ENCODE results near the gene DHX32. TPM values are rescaled to one million over a fixed set of nuclear protein-coding genes. Genes with fewer than 3 reads are reported as not detected.

Gene DHX32
- total RNA-seq, 1 experiment from 2014 or later = not detected

DNA sequence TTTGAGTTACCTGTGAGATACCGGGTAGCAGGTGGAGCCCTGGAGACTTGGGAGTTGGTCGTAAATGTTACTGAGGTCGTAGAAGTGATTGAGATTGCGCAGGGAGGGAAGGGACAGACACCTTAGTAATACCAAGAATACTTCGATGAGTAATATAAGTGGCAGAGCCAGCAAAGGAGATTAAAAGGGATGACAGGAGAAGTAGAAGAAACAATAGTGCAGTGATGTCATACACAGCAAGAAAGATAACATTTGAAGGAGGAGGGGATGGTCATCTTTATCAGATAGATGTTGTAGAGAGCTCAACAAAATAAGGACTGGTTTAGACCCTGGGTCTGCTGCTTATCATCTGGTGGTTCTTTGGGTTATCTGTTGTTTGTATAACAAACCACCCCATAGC is 52.8 kb downstream of the DHX32 start:
- Histone ChIP-seq H3K9ac (ENCODE audit: low read length) (no peak overlapping the region), H2AFZ (ENCODE audit: low read length) (no peak overlapping the region), H3K27me3 (ENCODE audit: low read length) (no peaks in the 10 kb centered on the region), H3K4me2 (ENCODE audit: low read depth, low read length, poor library complexity, severe bottlenecking) (no peak overlapping the region), H3K4me1 (ENCODE audit: low read length) (peaks cover 19% of the 10 kb centered on the region), H3K36me3 (ENCODE audit: insufficient read depth, low read length) (peaks cover 66% of the 10 kb centered on the region), H3K27ac (ENCODE audit: low read length) (no peak overlapping the region), H3K79me2 (ENCODE audit: low read length) (peaks cover 78% of the 10 kb centered on the region), H4K20me1 (ENCODE audit: insufficient read depth, low read depth, low read length) (peaks cover 18% of the 10 kb centered on the region), H3K4me3 (ENCODE audit: low read length) (no peak overlapping the region), H3K9me3 (ENCODE audit: low read length) (no peaks in the 10 kb centered on the region), H3K9me2 (replicated peaks; ENCODE audit: insufficient read depth, low read length) (no peaks in the 10 kb centered on the region)
- no peak for DNase-seq

DNA sequence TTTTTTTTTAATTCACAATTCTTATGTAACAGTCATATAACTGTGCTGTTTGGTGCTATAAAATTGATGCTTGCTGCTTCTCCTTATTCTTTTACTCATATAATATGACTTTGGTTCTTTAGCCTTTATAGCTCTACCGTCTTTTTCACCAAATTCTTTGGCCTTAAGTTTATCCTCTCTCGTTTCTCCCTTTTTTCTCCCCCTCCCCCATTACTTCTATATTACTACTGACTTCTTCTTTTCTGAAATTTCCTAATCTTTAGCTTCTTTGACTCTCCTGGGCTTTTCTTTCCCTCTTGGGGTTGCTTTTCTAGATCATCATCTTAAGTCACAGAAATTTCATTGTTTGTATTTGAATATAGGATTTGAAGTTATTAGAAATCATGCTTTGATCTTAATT is 54.0 kb downstream of the DHX32 start:
- H3K79me2 ChIP-seq (ENCODE audit: low read length) = peaks cover 75% of the 10 kb centered on the region
- H3K9me2 ChIP-seq (replicated peaks; ENCODE audit: insufficient read depth, low read length) = no peaks in the 10 kb centered on the region
- no peak overlapping the region for H3K27ac ChIP-seq (ENCODE audit: low read length)
- no peaks in the 10 kb centered on the region for H3K9me3 ChIP-seq (ENCODE audit: low read length)
- H3K36me3 ChIP-seq (ENCODE audit: insufficient read depth, low read length) = peaks cover 56% of the 10 kb centered on the region
- H3K4me1 ChIP-seq (ENCODE audit: low read length) = peaks cover 20% of the 10 kb centered on the region
- H3K9ac ChIP-seq (ENCODE audit: low read length) = no peak overlapping the region
- H4K20me1 ChIP-seq (ENCODE audit: insufficient read depth, low read depth, low read length) = peaks cover 18% of the 10 kb centered on the region
- DNase-seq = no peak
- no peak overlapping the region for H3K4me3 ChIP-seq (ENCODE audit: low read length)
- no peaks in the 10 kb centered on the region for H3K27me3 ChIP-seq (ENCODE audit: low read length)
- no peak overlapping the region for H2AFZ ChIP-seq (ENCODE audit: low read length)
- H3K4me2 ChIP-seq (ENCODE audit: low read depth, low read length, poor library complexity, severe bottlenecking) = no peak overlapping the region

DNA sequence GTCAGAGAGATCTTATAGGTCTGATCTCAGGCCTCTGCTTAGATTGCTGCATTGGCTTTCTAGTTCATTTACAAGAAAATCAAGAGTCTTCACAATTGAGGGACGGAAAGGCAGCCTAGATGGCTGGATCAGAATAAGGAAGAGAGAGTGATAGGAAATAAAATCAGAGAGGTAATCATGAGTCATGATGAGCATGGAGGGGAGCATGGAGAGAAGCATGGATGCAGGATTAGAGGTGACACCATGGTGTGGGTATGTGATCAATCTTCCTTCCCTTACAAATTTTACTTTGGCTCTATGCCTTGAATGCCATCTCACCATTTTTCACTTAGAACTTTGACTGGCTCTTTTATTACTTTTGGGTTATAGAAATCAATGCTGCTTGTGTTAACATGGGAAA is 56.4 kb downstream of the DHX32 start:
- H3K4me2 ChIP-seq (ENCODE audit: low read depth, low read length, poor library complexity, severe bottlenecking) = peak overlapping the region; percentile 98
- H3K36me3 ChIP-seq (ENCODE audit: insufficient read depth, low read length) = peaks cover 36% of the 10 kb centered on the region
- peak overlapping the region; percentile 80 for H3K4me3 ChIP-seq (ENCODE audit: low read length)
- no peak overlapping the region for H2AFZ ChIP-seq (ENCODE audit: low read length)
- no peaks in the 10 kb centered on the region for H3K9me2 ChIP-seq (replicated peaks; ENCODE audit: insufficient read depth, low read length)
- peaks cover 36% of the 10 kb centered on the region for H3K4me1 ChIP-seq (ENCODE audit: low read length)
- peak overlapping the region; percentile 83 for H3K9ac ChIP-seq (ENCODE audit: low read length)
- no peaks in the 10 kb centered on the region for H3K27me3 ChIP-seq (ENCODE audit: low read length)
- no peak overlapping the region for H3K27ac ChIP-seq (ENCODE audit: low read length)
- DNase-seq = no peak
- H4K20me1 ChIP-seq (ENCODE audit: insufficient read depth, low read depth, low read length) = peaks cover 12% of the 10 kb centered on the region
- peaks cover 63% of the 10 kb centered on the region for H3K79me2 ChIP-seq (ENCODE audit: low read length)
- H3K9me3 ChIP-seq (ENCODE audit: low read length) = no peaks in the 10 kb centered on the region

DNA sequence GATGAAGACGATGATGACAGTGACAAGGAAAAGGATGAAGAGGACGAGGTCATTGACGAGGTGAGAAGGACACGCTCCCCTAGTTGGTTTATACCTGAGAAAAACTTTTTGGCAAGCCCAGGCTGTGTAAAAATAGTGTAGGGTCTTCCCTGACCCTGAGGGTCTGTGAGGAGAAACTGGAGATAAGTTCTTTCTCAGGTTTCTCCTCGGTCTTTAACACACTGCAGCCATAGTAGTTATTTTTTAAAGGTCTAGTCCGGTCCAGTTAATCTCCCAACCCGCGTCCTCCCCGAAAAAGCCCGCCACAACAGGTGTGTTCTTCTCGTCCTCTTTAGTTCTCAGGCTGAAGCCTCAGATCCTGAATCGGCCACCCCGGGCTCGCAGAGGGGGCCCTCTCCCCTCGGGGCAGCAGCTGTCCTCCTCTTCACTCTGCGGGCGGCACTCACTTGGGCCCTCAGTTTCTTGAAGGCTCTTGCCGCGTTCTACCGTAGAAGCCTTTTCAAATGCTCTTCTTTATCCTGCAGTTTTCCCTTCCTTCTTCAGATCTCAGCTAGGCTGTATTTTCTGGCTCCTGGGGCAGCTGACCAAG is 57.3 kb downstream of the DHX32 start:
- peaks cover 9% of the 10 kb centered on the region for H4K20me1 ChIP-seq (ENCODE audit: insufficient read depth, low read depth, low read length)
- peak overlapping the region; percentile 7; the same call in 1 of the 2 replicates for H3K27ac ChIP-seq (ENCODE audit: low read length)
- peak overlapping the region; percentile 98 for H3K4me2 ChIP-seq (ENCODE audit: low read depth, low read length, poor library complexity, severe bottlenecking)
- H2AFZ ChIP-seq (ENCODE audit: low read length) = peak overlapping the region; percentile 95; the same call in 1 of the 2 replicates
- H3K27me3 ChIP-seq (ENCODE audit: low read length) = no peaks in the 10 kb centered on the region
- DNase-seq = peak; percentile 52
- H3K36me3 ChIP-seq (ENCODE audit: insufficient read depth, low read length) = peaks cover 26% of the 10 kb centered on the region; the same call in 1 of the 2 replicates
- peaks cover 54% of the 10 kb centered on the region for H3K79me2 ChIP-seq (ENCODE audit: low read length)
- no peaks in the 10 kb centered on the region for H3K9me3 ChIP-seq (ENCODE audit: low read length)
- peaks cover 36% of the 10 kb centered on the region for H3K4me1 ChIP-seq (ENCODE audit: low read length)
- peak overlapping the region; percentile 83 for H3K9ac ChIP-seq (ENCODE audit: low read length)
- peak overlapping the region; percentile 80 for H3K4me3 ChIP-seq (ENCODE audit: low read length)
- no peaks in the 10 kb centered on the region for H3K9me2 ChIP-seq (replicated peaks; ENCODE audit: insufficient read depth, low read length)

DNA sequence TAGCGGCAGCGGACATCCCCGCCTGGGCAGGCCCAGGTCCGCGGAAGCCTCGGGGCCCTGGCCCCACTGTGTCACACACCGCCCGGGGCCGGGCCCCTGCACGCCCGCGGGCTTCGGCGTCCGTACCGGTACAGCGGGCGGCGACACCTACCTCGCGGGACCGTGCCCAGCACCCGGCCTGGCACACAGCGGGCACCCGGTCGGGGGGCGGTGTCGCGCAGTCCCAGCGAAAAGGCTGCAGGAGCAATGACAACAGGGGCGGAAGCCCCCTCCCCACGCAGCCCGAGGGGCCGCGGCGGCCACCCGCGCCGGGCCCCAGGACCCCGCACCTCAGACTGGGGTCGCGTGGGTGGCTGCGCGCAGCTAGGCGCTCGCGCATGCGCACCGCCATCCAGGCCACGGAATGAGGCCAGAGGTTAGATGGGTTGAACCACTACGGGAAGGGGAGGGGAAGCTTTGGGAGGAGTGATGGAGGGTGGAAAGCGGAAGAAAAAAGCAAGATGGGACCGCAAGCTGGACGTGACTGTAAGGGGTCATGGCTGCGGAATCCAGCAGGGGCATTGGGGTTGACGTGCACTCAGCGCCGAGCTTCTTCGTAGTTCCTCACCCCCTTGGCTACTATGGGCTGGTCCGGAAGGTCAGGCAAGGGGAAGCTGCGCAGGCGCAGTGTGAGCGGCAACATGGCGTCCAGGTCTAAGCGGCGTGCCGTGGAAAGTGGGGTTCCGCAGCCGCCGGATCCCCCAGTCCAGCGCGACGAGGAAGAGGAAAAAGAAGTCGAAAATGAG is 58.0 kb downstream of the DHX32 start, which contains the start of the genes BCCIP and UROS:
Gene BCCIP, plus strand, starts transcription at position 669 of the 785 bp plus-strand sequence. Its CDS starts 12 bp downstream, at position 681.
Gene UROS, minus strand, starts transcription at position 381 of the 785 bp plus-strand sequence. CDS start 6,759 bp downstream, outside the sequence.
- peaks cover 36% of the 10 kb centered on the region for H3K4me1 ChIP-seq (ENCODE audit: low read length)
- peak within 1 kb of the TSS; percentile 80 for H3K4me3 ChIP-seq (ENCODE audit: low read length)
- peaks cover 47% of the 10 kb centered on the region for H3K79me2 ChIP-seq (ENCODE audit: low read length)
- H3K9me3 ChIP-seq (ENCODE audit: low read length) = no peaks in the 10 kb centered on the region
- peak within 1 kb of the TSS; percentile 98 for H3K4me2 ChIP-seq (ENCODE audit: low read depth, low read length, poor library complexity, severe bottlenecking)
- DNase-seq = peak; percentile 96
- H4K20me1 ChIP-seq (ENCODE audit: insufficient read depth, low read depth, low read length) = peaks cover 9% of the 10 kb centered on the region
- H3K27ac ChIP-seq (ENCODE audit: low read length) = peak within 1 kb of the TSS; percentile 65
- H3K9me2 ChIP-seq (replicated peaks; ENCODE audit: insufficient read depth, low read length) = no peaks in the 10 kb centered on the region
- H3K27me3 ChIP-seq (ENCODE audit: low read length) = no peaks in the 10 kb centered on the region
- peak within 1 kb of the TSS; percentile 95 for H2AFZ ChIP-seq (ENCODE audit: low read length)
- peaks cover 19% of the 10 kb centered on the region; the same call in 1 of the 2 replicates for H3K36me3 ChIP-seq (ENCODE audit: insufficient read depth, low read length)
- H3K9ac ChIP-seq (ENCODE audit: low read length) = peak within 1 kb of the TSS; percentile 83

DNA sequence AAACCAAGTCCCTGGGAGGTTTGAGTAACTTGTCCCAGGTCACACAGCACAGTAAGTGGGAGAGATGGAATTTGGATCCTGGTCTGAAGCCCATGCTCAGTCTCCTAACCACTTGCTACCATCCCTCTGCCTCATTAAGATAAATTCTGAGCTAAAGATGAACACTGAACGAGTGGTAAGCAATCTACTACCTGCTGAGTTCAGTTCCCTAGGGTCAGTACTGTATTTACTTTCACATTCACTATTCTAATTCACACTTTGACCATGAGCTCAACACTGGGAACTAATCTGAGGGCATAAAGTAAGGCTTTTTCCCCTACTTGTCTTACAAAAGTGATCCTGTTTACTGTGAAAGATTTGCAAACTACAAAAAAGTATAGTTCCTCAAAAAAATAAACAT is 60.4 kb downstream of the DHX32 start:
- Histone ChIP-seq H3K27me3 (ENCODE audit: low read length) (no peaks in the 10 kb centered on the region), H2AFZ (ENCODE audit: low read length) (no peak overlapping the region), H3K4me1 (ENCODE audit: low read length) (peaks cover 31% of the 10 kb centered on the region), H3K27ac (ENCODE audit: low read length) (no peak overlapping the region), H3K9ac (ENCODE audit: low read length) (no peak overlapping the region), H3K4me2 (ENCODE audit: low read depth, low read length, poor library complexity, severe bottlenecking) (peak overlapping the region; percentile 98), H3K4me3 (ENCODE audit: low read length) (no peak overlapping the region), H3K36me3 (ENCODE audit: insufficient read depth, low read length) (no peaks in the 10 kb centered on the region), H3K79me2 (ENCODE audit: low read length) (peaks cover 24% of the 10 kb centered on the region), H3K9me3 (ENCODE audit: low read length) (no peaks in the 10 kb centered on the region), H4K20me1 (ENCODE audit: insufficient read depth, low read depth, low read length) (peaks cover 9% of the 10 kb centered on the region), H3K9me2 (replicated peaks; ENCODE audit: insufficient read depth, low read length) (no peaks in the 10 kb centered on the region)
- no peak for DNase-seq

DNA sequence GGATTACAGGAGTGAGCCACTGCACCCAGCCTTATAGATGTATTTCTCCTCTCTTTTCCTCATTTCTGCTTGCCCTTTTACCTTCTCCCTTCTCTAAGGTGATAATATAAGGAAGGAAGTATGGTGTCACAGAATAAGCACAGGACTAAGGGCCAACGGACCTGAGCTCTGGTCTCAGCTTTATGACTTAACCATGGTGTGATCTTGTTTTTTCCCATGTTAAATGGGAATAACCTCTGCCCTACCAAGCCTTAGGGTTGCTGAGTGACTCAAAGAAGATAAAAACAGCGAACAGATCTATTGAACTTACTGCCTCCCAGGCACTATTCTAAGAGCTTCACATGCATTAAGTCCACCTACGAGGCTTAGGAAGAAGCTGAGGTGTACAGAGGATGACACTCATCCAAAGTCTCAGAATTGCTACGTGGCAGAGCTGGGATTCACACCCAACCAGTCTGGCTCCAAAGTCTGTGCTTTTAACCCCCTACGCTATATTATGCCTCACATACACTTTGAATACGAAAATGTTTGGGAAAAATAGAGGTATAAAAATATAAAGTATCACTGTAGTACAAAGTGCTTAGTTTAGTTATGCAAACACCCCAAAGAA is 63.6 kb downstream of the DHX32 start:
- no peaks in the 10 kb centered on the region for H3K9me2 ChIP-seq (replicated peaks; ENCODE audit: insufficient read depth, low read length)
- H3K36me3 ChIP-seq (ENCODE audit: insufficient read depth, low read length) = peaks cover 14% of the 10 kb centered on the region; the same call in 1 of the 2 replicates
- no peaks in the 10 kb centered on the region for H4K20me1 ChIP-seq (ENCODE audit: insufficient read depth, low read depth, low read length)
- no peak for DNase-seq
- no peak overlapping the region for H3K9ac ChIP-seq (ENCODE audit: low read length)
- H3K4me1 ChIP-seq (ENCODE audit: low read length) = peaks cover 17% of the 10 kb centered on the region
- no peak overlapping the region for H3K4me3 ChIP-seq (ENCODE audit: low read length)
- no peaks in the 10 kb centered on the region for H3K27me3 ChIP-seq (ENCODE audit: low read length)
- H3K79me2 ChIP-seq (ENCODE audit: low read length) = no peaks in the 10 kb centered on the region; the same call in 1 of the 2 replicates
- no peak overlapping the region for H3K27ac ChIP-seq (ENCODE audit: low read length)
- H3K9me3 ChIP-seq (ENCODE audit: low read length) = no peaks in the 10 kb centered on the region
- no peak overlapping the region for H2AFZ ChIP-seq (ENCODE audit: low read length)
- no peak overlapping the region for H3K4me2 ChIP-seq (ENCODE audit: low read depth, low read length, poor library complexity, severe bottlenecking)

DNA sequence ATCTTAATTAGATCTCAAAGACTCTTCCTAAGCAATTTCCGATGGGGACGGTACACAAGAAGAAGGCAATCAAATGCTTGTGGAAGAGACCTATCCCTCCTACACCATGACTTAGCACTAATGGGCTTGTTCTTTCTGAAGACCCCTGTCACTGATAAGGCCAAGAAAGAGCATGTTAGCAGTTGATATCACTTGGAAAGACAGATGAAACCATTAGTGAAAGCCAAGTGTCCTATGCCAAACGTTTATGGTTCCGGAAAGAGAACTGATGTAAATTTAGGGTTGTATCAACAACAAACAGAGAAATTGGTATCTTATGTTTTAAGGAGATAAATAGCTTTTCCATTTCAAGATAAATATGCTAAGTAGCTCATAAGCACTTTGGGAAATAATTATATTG is 64.5 kb downstream of the DHX32 start:
- Histone ChIP-seq H4K20me1 (ENCODE audit: insufficient read depth, low read depth, low read length) (no peaks in the 10 kb centered on the region), H3K27ac (ENCODE audit: low read length) (no peak overlapping the region), H3K9me3 (ENCODE audit: low read length) (no peaks in the 10 kb centered on the region), H3K79me2 (ENCODE audit: low read length) (no peaks in the 10 kb centered on the region), H3K36me3 (ENCODE audit: insufficient read depth, low read length) (peaks cover 21% of the 10 kb centered on the region), H3K4me3 (ENCODE audit: low read length) (no peak overlapping the region), H3K9me2 (replicated peaks; ENCODE audit: insufficient read depth, low read length) (no peaks in the 10 kb centered on the region), H3K9ac (ENCODE audit: low read length) (no peak overlapping the region), H2AFZ (ENCODE audit: low read length) (no peak overlapping the region), H3K4me2 (ENCODE audit: low read depth, low read length, poor library complexity, severe bottlenecking) (no peak overlapping the region), H3K27me3 (ENCODE audit: low read length) (no peaks in the 10 kb centered on the region), H3K4me1 (ENCODE audit: low read length) (peaks cover 10% of the 10 kb centered on the region)
- no peak for DNase-seq

Measured in Karpas-422 (cell line).